GM21529 (cell line): ENCODE data around the gene ZFPM1.

Experiments used
- ATAC-seq: cut with Tn5 transposase; IDR thresholded peaks from one replicate; pipeline ENCODE4 v1.9.1; 2021; ENCODE audit not compliant: unreplicated experiment

Gene ZFPM1

GRCh38 chr16:88495268-88495772 lies 42.2 kb downstream of the ZFPM1 start:
- ATAC-seq, result no peak

DNA sequence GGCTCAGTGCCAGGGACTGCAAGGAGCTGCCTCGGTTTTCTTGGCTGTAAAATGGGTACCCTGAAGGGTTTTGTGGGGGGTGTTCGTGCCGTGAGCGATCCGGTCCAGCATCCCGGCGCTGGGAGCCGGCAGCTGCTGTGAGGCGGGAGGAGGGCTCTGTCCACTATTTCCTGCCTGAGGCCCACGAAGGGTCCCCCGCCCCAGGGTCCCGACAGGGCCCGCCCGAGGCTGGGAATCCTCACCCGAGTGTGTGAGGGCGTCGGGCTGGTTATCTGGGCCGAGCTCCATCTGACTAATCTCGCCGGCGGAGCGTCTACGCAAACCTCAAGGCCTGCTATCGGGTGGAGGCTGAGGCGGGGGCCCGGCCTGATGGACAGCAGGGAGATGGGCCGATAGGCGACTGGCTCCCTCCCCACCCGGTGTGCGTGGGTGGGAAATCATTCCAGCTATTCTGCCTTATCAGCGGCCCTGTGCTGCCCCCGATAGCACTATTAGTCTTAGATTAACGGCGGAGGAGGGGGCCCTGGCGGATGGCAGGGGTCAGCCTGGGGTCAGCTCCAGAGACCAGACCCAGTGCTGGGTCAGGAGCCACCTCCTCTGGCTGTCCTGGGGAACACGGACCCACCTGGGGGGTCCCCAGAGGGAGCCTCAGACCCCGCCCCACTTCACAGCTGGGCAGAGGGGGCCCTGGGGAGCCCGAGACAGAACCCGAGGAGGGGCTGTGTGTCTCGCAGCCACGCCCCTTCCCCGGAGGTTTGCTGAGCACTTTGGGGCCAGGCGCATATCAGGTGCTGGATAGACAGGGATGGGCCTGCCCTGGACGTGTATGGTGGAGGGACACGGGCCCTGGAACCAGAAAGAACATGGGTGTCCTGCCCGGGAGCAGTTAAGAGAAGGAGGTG lies 44.7 kb downstream of the ZFPM1 start:
- no peak for ATAC-seq

- no peak for ATAC-seq
Measured at GRCh38 chr16:88498576-88499208, 45.6 kb downstream of the ZFPM1 start.

DNA sequence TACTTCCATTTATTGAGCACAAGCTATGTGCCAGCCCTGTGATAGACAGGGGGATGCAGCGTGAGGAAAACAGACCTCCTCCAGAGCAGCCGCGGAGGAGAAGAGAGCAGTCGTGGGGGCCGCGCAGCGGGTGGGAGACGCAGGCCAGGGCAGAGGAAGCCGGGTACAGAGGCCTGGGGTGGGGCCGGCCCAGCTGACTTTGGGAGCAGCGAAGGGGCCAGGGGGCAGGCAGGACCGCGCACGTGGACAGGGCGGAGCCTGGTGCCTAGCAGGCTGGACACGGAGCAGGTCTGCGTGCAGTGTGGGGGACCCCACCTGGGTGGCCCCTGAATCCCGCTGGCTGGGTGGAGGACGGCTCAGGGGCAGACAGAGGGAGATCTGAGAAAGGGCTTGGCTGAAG lies 46.2 kb downstream of the ZFPM1 start:
- ATAC-seq, result no peak

- ATAC-seq, result no peak
Measured at GRCh38 chr16:88499836-88500251, 46.8 kb downstream of the ZFPM1 start.

GRCh38 chr16:88500255-88500661 lies 47.2 kb downstream of the ZFPM1 start:
- no peak for ATAC-seq

GRCh38 chr16:88502371-88502770 lies 49.3 kb downstream of the ZFPM1 start:
- ATAC-seq, result no peak

DNA sequence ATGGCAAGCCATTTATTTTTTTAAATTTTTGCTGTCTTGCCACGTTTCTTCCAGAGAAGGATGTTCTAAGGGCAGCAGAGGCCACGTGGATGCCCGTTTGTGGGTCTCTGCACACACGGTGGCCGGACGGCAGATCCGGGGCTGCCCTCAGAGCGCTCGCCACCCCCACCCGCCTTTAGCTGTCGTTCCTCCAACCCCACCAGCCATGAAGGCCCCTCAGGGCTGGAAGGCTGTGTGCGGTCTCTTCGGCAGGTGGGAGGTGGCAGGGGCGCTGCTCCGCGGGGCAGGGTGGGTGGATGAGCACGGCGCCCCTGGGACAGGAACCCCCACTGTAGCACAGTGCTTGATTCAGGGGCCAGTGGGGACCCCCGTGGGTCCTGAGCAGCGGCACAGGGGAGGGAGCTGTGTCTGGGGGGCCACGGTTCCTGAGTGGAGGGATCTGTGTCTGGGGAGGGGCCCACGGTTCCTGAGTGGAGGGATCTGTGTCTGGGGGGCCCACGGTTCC lies 49.7 kb downstream of the ZFPM1 start:
- no peak for ATAC-seq

GRCh38 chr16:88503374-88503770 lies 50.3 kb downstream of the ZFPM1 start:
- ATAC-seq, result no peak

DNA sequence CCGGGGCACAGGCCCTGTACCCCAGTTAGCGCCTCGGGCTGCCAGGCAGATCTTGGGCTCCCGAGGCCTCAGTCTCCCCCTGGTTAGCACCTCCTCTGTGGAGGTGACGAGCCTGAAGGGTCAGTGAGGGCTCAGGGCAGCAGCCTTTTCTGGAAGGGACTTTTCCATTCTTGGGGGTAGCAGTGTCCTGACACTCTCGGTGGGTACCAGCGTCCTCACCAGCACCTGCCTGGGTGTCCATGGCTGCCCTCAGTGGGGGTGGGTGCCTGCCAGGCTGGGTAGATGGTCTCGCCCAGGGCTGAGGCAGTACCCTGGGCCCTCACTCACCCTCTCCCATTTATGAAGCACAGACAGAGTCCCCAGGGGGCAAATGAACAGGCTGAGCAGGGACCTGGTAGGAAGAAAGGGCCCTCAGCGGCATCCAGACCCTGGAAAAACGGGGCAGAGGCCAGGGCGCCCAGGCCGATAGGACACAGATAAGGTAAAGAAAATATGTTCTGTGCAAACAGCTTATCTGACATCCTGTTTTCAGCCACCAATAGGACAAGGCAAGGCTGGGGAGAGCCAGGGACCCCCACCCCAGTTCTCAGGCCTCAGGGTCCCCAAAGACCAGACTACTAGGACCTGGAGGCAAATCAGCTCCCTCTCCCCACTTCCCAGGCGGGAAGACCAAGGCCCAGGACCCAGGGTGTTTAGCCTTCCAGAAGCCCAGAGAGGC lies 50.9 kb downstream of the ZFPM1 start:
- no peak for ATAC-seq

- no peak for ATAC-seq
Measured at GRCh38 chr16:88504489-88505404, 51.7 kb downstream of the ZFPM1 start.

DNA sequence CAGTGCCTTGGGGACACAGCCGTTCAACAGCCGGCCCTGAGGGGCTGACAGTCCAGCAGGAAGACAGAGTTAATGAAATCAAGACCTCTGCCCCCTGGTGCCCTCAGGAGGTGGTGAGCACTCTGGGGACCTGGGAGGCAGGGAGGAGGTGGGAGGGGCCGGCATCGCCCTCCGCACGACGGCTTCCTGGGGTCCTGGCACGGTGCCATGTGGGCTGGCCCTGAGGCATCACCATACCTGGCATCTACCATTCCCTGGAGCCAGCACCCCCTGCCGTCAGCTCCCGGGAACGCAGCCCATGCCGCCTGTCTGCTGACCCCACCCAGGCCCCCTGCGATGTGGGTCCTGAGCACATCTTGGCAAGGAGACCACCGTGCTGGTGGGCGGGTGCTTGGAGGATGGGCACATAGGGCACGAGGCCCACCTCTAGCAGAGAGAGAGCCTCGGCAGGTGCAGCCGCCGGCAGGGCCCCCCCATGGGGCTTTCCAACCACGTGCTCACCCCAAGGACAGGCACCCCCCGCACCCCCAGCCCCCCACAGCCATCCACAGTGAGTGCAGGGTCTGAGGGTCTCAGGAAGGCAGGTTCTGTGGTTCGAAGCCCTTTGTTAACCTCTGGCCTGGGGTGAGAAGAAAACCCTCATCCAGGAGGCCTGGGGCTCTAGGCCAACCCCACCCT lies 52.5 kb downstream of the ZFPM1 start:
- no peak for ATAC-seq

DNA sequence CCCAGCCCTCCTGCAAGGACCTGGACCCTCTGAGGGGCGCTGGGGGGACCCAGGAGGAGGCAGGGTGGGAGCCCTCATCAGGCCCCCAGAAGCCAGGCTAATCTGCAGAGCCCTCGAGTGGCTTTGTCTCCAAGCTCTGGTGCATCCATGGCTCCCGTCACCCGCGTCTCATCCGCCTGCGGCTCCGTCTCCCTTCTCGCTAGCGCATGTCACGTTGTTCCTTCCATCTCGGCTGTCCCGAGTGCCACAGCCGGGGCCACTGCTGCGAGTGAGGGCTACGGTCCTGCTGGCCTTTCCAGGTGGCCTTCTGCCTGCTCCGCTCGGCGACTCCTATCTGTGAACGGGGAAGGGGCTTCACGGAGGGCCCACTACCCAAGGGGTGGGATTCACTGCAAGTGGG lies 53.6 kb downstream of the ZFPM1 start:
- ATAC-seq, result no peak

DNA sequence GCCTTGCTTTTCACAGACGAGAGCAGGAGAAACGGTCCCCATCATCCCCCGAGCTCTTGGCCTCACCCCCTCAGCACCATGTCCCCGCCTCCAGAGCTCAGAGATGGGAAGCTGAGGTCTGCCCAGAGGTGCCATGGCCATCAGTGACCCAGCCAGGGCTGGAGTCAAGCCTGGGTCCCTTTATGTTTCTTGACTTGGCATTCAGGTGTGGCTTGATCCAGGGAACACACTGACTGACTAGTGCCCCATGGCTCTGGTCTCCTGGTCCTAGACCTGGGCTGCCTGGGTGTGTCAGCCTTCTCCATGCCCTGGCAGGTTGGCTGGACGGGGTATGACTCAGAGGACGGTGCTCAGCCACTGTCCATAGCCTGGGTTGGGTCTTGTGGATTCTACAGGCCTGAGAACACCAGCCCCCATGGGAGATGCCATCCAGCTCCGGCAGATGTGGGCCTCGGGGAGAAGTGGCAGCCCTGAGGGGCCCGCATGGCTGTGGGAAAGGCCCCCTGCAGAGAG lies 54.2 kb downstream of the ZFPM1 start:
- ATAC-seq, result no peak

DNA sequence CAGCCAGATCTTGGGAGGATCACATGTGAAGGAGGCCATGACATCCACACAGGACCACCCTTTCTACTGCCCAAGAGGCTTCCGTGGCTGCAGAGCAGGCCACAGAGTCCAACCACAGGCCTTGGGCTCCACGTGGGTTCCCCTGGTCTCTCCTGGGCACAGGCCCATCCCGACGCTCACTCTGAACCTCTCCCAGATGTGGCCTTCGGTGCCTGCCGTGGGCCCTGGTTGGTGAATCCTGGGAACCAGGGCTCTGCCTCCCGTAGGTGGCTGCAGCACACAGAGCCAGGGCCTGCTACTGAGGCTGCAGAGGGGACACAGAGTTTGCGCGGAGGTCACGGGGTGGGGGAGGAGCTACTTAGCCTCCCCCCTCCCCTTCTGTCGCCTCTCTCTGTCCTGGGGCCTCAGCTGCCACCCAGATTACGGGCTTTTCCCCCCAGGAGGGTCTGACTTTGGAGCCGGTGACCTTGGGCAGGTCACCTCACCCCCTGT lies 55.3 kb downstream of the ZFPM1 start:
- no peak for ATAC-seq

DNA sequence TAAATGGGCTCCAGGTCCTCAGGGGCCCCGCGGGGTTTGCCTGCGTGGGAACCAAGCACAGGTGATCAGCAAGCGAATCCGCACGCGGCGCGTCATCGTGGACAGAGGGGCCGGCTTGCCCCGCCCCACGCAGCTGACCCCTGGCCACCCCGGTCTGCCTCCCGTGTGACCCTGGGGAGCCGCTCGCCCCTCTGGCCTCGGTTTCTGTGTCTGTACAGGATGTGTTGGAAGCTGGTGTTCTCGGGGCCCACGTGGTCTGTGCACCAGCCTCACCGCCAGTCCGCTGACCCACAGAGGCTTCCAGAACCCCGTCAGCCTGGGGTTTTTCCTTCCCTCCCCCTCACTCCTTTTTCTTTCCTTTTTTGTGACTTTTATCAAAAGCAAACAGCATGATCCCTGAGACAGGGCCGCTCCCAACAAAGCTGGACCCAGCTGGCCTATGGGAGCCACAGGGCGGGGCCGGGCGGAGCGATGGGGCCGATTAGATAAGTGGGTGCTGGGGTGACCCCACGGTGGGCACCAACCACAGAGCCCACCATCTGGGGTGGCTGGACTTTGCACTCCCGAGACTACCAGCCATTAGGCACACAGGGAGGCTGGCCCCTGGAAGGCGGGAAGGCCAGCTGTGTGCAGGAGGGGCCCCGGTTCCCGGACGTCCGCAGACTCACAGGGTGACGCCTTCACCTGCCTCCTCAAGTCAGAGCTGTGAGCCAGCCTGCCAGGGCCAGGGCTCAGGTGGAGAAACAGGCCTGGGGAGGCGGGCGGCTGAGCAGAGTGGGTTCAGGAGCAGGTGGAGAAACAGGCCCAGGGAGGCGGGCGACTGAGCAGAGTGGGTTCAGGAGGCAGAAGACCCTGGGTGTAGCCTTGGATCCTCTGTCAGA lies 56.0 kb downstream of the ZFPM1 start:
- ATAC-seq, result no peak

- ATAC-seq, result no peak
Measured at GRCh38 chr16:88509749-88510069, 56.6 kb downstream of the ZFPM1 start.
